A549 (cell line): ENCODE results near the gene PPP2R5E.

Source experiments
- CBX8 ChIP-seq: fragments of 200-600 bp; sonication (generic); IDR thresholded peaks from 2 replicates; pipeline ENCODE4 v1.6.1; 2016
- CTCF ChIP-seq: fragments of >200 bp; sonication (Bioruptor Twin); formaldehyde crosslinking; IDR thresholded peaks from 3 replicates; pipeline ENCODE4 v1.5.1; 2016
- EP300 ChIP-seq, 2 experiments: fragments of >200 bp; sonication (Bioruptor Twin); formaldehyde crosslinking; IDR thresholded peaks; 2 replicates in 1 of 2; 3 replicates in 1 of 2; pipeline ENCODE4 v1.6.1; 2016 to 2017
- ESRRA ChIP-seq: fragments of 150-350 bp; IDR thresholded peaks from 2 replicates; pipeline ENCODE4 v1.6.1; 2014; ENCODE audit warnings: mild to moderate bottlenecking, low read length, borderline replicate concordance
- KDM1A ChIP-seq: fragments of 200-600 bp; sonication (generic); IDR thresholded peaks from 2 replicates; pipeline ENCODE4 v1.6.1; 2016; ENCODE audit warnings: low read depth, mild to moderate bottlenecking
- MAX ChIP-seq: IDR thresholded peaks from 2 replicates; pipeline ENCODE4 v1.6.1; 2012
- MYC ChIP-seq: IDR thresholded peaks from 2 replicates; pipeline ENCODE4 v1.6.1; 2012; ENCODE audit warnings: mild to moderate bottlenecking, inconsistent platforms, low read length, improper control_type of control experiment, borderline replicate concordance
- PBX3 ChIP-seq: IDR thresholded peaks from 2 replicates; pipeline ENCODE4 v1.6.1; 2012
- POLR2A ChIP-seq: IDR thresholded peaks from 2 replicates; pipeline ENCODE4 v1.6.1; 2012; ENCODE audit warnings: mild to moderate bottlenecking, low read length

GRCh38 chr14:63418020-63418419, 125.2 kb downstream of the PPP2R5E start:
- no peak for TF ChIP-seq MYC
- TF ChIP-seq PBX3: no peak
- TF ChIP-seq CTCF: no peak
- TF ChIP-seq POLR2A: no peak
- TF ChIP-seq EP300 (IDR thresholded peaks at IDR 0.05): no peak
- no peak for TF ChIP-seq ESRRA
- no peak for TF ChIP-seq CBX8
- TF ChIP-seq MAX: no peak
- TF ChIP-seq KDM1A: no peak
